ENCODE measurements around the gene RELA.
"Not testable (repeated sequence)": the region's sequence is repeated elsewhere in the genome, so short reads cannot be mapped to it uniquely, and the experiment has no call there.

RELA gene

DNA sequence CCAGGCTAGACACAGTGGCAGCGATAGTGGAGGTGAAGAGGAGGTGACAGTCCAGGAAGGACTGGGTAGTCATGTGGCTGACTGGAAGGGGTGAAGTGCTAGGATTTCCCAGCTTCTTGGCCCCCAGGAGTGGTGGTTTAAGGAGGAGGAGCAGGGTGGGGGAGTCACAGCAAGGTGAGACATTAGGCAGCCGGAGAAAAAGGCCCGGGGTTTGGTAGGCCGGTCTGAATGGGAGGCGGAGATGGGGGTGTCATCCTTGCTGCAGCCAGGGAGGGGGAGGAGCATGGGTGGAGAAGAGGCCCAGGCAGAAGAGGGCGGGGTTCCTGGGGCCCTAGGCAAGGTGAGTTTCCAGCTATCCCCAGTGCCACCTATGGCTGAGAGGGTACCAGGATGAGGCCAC, 18.7 kb downstream of the RELA start:
- H3K9me3 Mint-ChIP-seq = no peaks in the 10 kb centered on the region
- peaks cover 40% of the 10 kb centered on the region for H3K4me1 Mint-ChIP-seq
- H3K27ac Mint-ChIP-seq = peak overlapping the region; percentile 90
- no peaks in the 10 kb centered on the region for H3K27me3 Mint-ChIP-seq
- no peak overlapping the region for H3K4me3 Mint-ChIP-seq
- H3K36me3 Mint-ChIP-seq = no peaks in the 10 kb centered on the region

DNA sequence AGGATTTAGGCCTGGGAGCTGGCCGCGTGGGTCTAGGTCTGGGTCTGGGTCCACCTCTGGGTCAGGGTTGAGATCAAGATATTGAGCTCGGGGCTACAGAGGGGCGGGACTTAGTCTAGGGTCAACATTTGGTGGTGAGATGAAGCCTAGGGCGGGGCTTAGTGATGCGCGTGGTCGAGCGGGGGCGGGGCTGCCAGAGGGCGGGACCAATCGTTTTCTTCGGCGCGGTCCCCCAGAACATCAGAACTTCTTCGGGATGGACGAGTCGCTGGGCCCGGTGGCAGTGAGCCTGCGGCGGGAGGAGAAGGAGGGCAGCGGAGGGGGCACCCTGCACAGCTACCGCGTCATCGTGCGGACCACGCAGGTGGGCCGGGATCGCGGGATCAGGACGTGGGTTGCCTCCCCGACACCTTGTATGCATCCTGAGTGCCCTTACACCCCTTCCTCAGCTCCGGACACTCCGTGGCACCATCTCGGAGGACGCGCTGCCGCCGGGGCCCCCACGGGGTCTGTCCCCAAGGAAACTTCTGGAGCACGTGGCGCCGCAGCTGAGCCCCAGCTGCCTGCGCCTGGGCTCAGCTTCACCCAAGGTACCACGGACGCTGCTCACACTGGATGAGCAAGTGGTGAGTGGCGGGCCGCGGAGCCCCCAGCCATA, 20.6 kb downstream of the RELA start:
- Mint-ChIP-seq H3K27ac (peak overlapping the region; percentile 18), H3K4me3 (peak overlapping the region; percentile 84), H3K4me1 (peaks cover 50% of the 10 kb centered on the region), H3K27me3 (no peaks in the 10 kb centered on the region), H3K36me3 (no peaks in the 10 kb centered on the region), H3K9me3 (no peaks in the 10 kb centered on the region)

GRCh38 chr11:65641297-65642013, 21.3 kb downstream of the RELA start:
- no peaks in the 10 kb centered on the region for H3K9me3 Mint-ChIP-seq
- H3K4me3 Mint-ChIP-seq = peak overlapping the region; percentile 84
- no peaks in the 10 kb centered on the region for H3K27me3 Mint-ChIP-seq
- H3K27ac Mint-ChIP-seq = peak overlapping the region; percentile 38
- H3K4me1 Mint-ChIP-seq = peaks cover 55% of the 10 kb centered on the region
- no peaks in the 10 kb centered on the region for H3K36me3 Mint-ChIP-seq

- no peaks in the 10 kb centered on the region for H3K36me3 Mint-ChIP-seq
- peak overlapping the region; percentile 82 for H3K27ac Mint-ChIP-seq
- no peaks in the 10 kb centered on the region for H3K9me3 Mint-ChIP-seq
- no peaks in the 10 kb centered on the region for H3K27me3 Mint-ChIP-seq
- H3K4me3 Mint-ChIP-seq = peak overlapping the region; percentile 84
- H3K4me1 Mint-ChIP-seq = peaks cover 55% of the 10 kb centered on the region
Measured at GRCh38 chr11:65640483-65641296, 22.0 kb downstream of the RELA start.

- Mint-ChIP-seq H3K4me3 (peak overlapping the region; percentile 84), H3K9me3 (no peaks in the 10 kb centered on the region), H3K36me3 (peaks cover 2% of the 10 kb centered on the region), H3K27me3 (no peaks in the 10 kb centered on the region), H3K27ac (peak overlapping the region; percentile 82), H3K4me1 (peaks cover 55% of the 10 kb centered on the region)
Measured at GRCh38 chr11:65639623-65640482, 22.9 kb downstream of the RELA start.

- peaks cover 56% of the 10 kb centered on the region for H3K4me1 Mint-ChIP-seq
- not testable (repeated sequence) for H3K27me3 Mint-ChIP-seq
Measured at GRCh38 chr11:65639228-65639597, 23.5 kb downstream of the RELA start.

GRCh38 chr11:65637794-65638419, 24.8 kb downstream of the RELA start, which contains the start of gene SIPA1:
TSS of gene SIPA1 (plus strand) at chr11:65638101. CDS start at chr11:65640922, 2,821 bp downstream.
- peak within 1 kb of the TSS; percentile 76 for H3K27ac Mint-ChIP-seq
- H3K36me3 Mint-ChIP-seq = peaks cover 2% of the 10 kb centered on the region
- H3K27me3 Mint-ChIP-seq = no peaks in the 10 kb centered on the region
- peak within 1 kb of the TSS; percentile 90 for H3K4me3 Mint-ChIP-seq
- no peaks in the 10 kb centered on the region for H3K9me3 Mint-ChIP-seq
- H3K4me1 Mint-ChIP-seq = peaks cover 51% of the 10 kb centered on the region

More at GRCh38 chr11:65639228-65639597, 23.5 kb downstream of the RELA start:
- not testable (repeated sequence) for H3K36me3 Mint-ChIP-seq, H3K9me3 Mint-ChIP-seq
- Mint-ChIP-seq H3K4me3 (peak overlapping the region; percentile 90), H3K27ac (peak overlapping the region; percentile 69)

GRCh38 chr11:65637032-65637557, 25.6 kb downstream of the RELA start:
- Mint-ChIP-seq H3K9me3 (no peaks in the 10 kb centered on the region), H3K27me3 (no peaks in the 10 kb centered on the region), H3K4me3 (peak overlapping the region; percentile 90), H3K27ac (peak overlapping the region; percentile 76), H3K36me3 (peaks cover 2% of the 10 kb centered on the region), H3K4me1 (peaks cover 51% of the 10 kb centered on the region)

GRCh38 chr11:65636108-65637031, 26.3 kb downstream of the RELA start:
- peaks cover 2% of the 10 kb centered on the region for H3K36me3 Mint-ChIP-seq
- peak overlapping the region; percentile 76 for H3K27ac Mint-ChIP-seq
- H3K4me1 Mint-ChIP-seq = peaks cover 43% of the 10 kb centered on the region

DNA sequence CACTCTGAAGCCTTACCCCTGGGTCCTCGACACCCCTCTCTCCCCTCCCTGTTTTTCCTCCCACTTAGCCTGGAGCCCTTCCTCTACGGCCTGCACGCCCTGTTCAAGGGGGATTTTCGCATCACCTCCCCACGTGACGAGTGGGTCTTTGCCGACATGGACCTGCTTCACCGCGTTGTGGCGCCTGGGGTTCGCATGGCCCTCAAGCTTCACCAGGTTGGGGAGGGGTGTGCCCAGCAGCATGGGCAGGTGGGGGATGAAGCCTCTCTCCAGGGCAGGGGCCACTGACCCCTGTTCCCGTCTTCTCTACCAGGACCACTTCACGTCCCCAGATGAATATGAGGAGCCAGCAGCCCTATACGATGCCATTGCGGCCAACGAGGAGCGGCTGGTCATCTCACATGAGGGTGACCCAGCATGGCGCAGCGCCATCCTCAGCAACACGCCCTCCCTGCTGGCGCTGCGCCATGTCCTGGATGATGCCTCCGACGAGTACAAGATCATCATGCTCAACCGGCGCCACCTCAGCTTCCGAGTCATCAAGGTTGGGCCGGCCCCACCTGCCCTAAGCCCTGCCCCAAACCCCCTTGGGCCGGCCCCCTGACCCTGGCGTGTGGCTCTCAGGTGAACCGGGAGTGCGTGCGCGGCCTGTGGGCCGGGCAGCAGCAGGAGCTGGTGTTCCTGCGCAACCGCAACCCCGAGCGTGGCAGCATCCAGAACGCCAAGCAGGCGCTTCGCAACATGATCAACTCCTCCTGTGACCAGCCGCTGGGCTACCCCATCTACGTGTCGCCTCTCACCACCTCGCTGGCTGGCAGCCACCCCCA, 27.6 kb downstream of the RELA start:
- H3K4me1 Mint-ChIP-seq = peaks cover 35% of the 10 kb centered on the region
- no peak overlapping the region for H3K4me3 Mint-ChIP-seq

More at GRCh38 chr11:65636108-65637031, 26.3 kb downstream of the RELA start:
- Mint-ChIP-seq H3K4me3 (peak overlapping the region; percentile 58), H3K9me3 (no peaks in the 10 kb centered on the region), H3K27me3 (no peaks in the 10 kb centered on the region)

GRCh38 chr11:65634440-65634839, 28.3 kb downstream of the RELA start:
- H3K27ac Mint-ChIP-seq = peak overlapping the region; percentile 23

More for the DNA sequence above, 27.6 kb downstream of the RELA start:
- H3K9me3 Mint-ChIP-seq = no peaks in the 10 kb centered on the region
- H3K36me3 Mint-ChIP-seq = peaks cover 2% of the 10 kb centered on the region
- H3K27me3 Mint-ChIP-seq = no peaks in the 10 kb centered on the region
- no peak overlapping the region for H3K27ac Mint-ChIP-seq

GRCh38 chr11:65634109-65634436, 28.6 kb downstream of the RELA start:
- peak overlapping the region; percentile 23 for H3K27ac Mint-ChIP-seq
- H3K4me1 Mint-ChIP-seq = peaks cover 26% of the 10 kb centered on the region
- H3K4me3 Mint-ChIP-seq = no peak overlapping the region
- no peaks in the 10 kb centered on the region for H3K27me3 Mint-ChIP-seq
- no peaks in the 10 kb centered on the region for H3K9me3 Mint-ChIP-seq
- peaks cover 4% of the 10 kb centered on the region for H3K36me3 Mint-ChIP-seq

More at GRCh38 chr11:65634440-65634839, 28.3 kb downstream of the RELA start:
- Mint-ChIP-seq H3K4me1 (peaks cover 28% of the 10 kb centered on the region), H3K9me3 (no peaks in the 10 kb centered on the region), H3K36me3 (peaks cover 2% of the 10 kb centered on the region), H3K27me3 (no peaks in the 10 kb centered on the region), H3K4me3 (no peak overlapping the region)
